Activated naive CD8-positive, alpha-beta T cell treated with anti-CD3 and anti-CD28 coated beads, Interleukin-2, amount 50 U/mL, for 16 hours (primary cell): Measurements from ENCODE around the gene TMEM158.
A peak's percentile ranks its signal among the peaks of the same experiment; 100 is the strongest.

Experiments
- DNase-seq: peaks from one replicate; pipeline ENCODE4 v3.0.0-alpha.2; 2020; ENCODE audit warnings: low read depth, low spot score

The TMEM158 gene

DNA sequence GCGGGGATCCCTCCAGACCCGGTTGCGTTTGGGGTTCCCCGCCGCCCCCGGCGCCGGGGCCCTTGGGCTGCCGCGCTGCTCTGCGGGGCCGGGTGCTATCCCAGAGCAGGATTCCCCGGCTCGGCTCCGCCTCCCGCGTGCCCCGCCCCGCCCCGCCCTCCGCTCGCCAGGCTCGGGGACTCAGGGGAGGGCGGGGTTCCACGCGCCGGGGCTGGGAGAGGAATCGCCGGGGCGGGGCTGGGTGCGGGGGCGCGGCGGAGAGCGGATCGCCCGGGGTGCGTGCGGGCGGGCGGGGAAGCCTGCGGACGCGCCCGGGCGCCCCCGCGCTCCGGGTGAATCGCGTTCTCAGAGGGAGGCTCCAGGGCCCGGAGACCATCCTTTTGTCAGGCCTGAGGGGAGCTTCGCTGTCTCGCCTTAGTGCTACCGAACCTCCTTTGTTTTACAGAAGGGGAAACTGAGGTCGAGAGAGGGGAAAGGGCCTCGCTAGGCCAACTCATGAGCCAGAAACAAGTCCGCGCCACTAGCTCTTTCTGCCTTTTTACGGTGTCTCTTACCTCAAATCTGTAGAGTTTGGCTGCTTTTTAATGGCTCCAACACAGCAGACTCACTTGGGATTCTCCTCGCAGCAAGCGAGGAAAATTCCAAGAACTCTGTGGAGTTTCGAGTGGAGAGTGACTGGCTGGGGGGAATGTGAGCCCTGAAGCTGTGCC lies at the start of gene TMEM158:
TMEM158 (minus strand) TSS at position 82 of the 710 bp plus-strand sequence. CDS start 260 bp downstream, outside the sequence.
- peak; percentile 51 for DNase-seq

DNA sequence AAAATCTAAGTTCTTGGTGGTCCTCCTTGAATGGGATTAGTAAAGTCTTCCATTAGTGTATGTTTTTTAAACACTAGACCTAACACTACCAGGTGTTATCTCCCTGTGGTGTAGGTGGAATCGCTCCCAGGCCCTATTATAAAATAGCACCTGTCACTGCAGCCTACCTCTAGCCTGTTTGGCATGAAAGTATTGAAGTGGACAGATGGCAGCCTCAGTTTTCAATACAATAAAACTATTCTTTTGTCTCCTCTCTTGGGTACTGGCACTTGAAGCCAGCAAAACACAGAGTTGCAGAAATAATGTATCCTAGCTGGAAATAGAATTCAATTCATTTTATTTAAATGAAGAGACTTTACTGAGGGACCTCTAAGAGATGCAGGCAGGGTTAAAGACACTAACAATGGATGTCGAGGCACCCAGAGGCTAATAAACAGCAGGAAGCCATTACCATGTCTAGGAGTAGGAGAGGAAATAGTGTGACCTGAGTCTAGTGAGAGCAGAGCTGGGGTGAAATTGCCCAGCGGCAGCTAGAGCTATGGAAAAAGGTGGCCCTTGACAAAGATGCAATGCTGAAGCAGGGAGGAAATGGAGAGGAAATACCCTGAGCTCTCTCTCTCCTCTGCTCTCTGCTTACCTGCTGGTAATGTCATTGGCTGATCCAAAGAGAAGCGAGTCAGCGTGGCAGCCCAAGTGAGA lies 49.1 kb upstream of the TMEM158 start:
- no peak for DNase-seq

DNA sequence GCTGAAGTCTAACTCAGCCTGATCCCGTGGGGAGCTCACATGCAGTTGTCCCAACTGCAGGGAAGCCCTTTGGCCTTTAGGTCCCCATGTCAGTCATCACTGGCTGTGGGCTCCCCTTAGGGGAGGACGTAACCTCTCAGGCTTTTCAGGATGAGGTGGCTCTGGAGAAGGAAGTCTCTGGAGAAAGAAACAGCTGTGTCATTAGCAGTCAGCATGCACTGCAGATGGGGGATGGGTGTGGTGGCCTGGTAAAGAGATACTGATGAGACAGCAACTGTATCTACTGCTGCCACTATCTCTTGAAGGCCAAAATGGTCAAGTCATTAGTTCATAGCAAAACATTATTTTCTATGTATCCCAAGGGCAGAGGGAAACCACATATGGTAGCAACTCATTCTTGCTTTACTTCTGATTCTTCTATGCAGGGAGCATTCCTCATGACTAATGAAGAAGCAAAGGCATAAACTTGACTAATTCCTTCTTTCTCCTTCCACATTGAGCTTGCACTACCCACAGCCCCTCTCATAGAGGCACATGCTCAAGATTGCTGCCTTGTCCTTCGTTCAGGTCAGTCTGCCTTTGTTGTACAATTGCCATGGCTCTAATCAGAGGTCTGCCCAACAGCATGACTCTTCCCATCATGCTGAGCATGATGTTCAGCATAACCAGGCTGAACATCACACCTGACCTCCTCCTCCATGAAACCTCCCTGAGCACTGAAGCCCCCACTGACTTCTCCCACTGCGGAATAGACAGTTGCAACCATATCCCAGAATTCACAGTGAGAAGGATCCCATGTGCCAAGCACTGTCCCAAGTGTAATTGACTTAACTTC lies 47.8 kb upstream of the TMEM158 start:
- DNase-seq: no peak

DNA sequence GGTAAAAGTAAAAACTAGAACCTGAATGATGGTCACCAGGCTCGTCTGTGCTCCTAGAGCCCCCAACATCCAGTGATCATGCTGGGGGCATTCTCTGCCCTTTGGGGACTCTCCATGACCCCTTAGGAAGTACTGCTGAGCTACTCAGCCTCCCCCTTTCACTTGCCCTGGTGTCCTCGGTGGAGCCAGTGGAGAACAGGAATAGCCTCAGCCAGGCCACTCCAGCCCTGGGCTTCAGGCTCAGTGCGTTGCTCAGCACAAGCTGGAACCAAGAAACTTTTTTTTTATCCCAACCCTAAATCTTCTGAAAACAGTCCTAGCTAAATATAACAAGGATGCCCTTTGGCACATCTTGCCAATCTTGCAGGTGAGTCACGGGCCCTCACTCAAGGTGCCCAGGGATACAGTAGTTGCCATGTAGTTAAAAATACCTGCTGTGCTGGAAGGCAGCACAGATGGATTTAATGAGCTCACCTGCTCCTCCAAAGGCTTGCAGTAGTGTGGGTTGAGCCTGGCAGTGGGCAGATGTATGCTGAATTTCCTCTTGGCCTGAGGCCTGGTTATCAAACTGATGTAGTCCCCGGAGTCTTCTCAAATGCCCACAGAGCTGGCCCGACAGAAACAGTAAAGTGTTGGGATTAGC lies 46.9 kb upstream of the TMEM158 start:
- DNase-seq: no peak

DNA sequence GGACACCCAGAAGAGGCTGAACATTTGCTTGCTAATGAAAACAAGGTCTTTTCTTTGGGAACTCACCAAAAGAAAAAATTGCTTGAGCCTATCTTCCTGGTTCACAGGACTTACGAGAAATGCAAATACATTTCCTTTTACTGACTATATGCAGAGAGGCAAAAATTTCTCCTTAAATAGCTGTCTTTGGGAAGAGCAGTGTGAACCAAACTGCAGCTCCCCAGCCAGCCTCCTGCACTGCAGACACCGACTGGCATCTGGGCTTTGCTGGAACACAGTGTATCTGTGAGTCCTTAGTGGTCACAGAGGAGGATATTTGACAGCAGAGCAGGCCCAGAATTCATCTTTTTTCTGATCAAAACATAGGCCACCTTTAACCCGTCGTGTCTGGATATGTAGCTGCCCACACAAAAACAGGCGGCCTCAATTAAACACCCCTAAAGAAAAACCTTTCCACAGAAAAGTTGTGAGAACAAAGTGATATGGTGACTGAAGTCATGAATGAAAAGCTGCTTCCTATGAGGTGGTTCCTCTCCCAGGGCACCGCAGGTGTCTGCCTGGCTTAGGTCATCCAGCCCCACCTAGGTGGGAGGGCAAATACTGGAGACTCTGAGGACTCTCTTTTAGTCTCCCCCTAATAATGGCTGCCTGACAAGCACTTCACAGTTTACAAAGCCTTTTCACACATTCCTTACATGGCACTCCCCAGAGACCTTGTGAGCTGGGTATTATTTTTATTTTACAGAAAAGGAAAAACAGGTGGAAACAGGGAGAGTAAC lies 46.1 kb upstream of the TMEM158 start:
- no peak for DNase-seq

DNA sequence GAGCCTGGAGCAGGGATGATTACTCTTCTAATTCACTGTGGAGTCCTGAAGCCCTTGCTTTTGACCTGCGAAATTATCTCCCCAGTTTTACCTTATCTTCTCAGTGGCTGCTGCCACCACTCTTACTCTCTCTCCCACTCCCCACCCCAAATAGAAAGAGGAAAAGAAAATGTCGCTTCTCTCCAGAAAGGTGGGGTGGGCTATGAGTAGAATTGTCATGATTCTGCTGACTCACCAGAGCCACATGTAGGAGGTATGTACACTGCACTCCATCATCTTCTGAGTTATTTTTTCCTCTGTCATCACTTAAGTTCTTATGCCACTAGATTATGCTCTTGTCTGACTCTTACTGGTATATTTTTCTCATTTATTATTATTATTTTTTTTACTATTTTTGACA lies 43.9 kb upstream of the TMEM158 start:
- no peak for DNase-seq

DNA sequence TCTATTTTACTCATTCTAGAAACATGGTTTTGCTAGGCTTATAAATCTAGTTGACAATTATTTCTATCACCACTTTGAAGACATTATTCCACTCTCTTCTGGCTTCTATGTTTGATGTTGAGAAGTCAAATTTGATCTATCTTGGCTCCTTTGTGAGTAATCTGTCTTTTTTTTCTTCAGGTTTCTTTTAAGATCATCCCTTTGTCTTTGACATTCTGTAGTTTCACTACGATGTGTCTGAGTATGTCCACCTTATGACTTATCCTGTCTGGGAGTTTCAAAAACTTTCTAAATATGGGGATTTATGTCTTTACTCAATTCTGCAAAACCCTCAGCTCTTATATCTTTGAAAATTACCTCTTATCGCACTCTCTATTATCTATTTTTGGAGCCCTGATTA lies 41.0 kb upstream of the TMEM158 start:
- no peak for DNase-seq

DNA sequence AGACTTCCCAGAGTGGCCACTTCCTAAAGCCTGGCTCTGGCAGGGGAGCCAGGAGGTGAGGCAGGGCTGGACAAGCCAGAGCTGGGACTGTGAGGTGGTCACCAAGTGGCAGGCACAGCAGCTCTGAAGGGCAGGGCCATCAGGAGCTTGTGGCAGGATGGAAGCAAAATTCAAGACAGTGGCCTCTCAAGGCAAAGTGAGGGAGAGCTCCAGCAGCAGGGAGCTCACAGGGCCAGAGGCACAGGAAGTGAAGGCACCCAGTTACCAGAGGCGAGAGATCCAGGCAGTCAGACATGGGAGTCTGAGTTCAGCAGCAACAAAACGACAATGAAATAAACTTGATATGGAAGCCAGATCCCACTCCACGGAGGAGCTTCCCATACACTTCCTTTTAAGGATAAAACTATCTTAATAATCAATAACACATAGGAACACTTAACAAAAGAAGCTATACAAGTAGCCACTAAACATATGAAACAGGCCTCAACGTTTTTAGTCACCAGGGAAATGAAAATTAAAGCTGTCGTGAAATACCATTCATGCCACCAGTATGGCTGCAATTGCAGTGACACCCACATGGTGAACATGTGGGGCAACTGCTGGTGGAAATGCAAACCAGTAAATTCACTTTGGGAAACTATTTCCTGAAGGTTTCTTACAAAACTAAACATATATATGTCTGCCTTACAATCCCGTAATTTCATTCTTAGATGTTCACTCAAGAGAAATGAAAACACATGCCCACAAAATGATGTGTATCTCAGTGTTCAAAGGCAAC lies 35.4 kb upstream of the TMEM158 start:
- DNase-seq: no peak

DNA sequence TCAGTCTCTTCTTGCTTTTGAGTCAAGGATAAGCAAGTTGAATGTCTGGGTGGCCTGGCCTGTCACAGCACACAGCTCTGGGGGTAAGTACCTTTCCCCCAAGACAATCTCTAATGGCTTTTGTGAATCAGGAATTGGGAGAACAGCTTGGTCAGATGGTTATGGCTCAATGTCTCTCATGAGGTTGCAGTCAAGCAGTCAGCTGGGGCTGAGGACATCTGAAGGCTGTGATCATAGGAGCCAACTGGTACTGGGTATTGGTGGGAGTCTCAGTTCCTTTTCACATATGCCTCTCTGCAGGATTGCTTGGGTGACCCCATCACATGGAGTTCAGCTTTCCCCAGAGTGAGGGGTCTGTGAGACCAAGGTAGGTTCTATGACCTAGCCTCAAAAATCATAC lies 33.0 kb upstream of the TMEM158 start:
- no peak for DNase-seq

DNA sequence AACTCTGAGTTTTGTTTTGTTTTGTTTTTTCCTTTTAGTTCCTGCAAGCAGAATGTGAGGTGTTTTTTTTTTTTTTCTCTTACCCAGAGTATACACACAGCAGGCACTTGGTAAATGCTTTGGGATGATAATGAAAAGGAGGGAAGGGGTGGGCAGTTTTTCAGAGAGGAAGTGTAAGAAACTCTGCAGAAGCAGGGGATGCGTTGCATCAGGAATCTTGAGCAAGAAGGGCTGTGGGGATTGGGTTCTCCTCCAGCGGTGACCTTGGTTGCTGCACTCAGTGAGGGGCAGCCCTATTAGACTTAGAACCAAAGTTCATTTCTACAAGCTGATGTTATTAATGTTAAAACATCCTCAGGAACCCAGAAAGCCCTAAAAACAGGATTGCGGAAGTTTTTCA lies 32.2 kb upstream of the TMEM158 start:
- no peak for DNase-seq

DNA sequence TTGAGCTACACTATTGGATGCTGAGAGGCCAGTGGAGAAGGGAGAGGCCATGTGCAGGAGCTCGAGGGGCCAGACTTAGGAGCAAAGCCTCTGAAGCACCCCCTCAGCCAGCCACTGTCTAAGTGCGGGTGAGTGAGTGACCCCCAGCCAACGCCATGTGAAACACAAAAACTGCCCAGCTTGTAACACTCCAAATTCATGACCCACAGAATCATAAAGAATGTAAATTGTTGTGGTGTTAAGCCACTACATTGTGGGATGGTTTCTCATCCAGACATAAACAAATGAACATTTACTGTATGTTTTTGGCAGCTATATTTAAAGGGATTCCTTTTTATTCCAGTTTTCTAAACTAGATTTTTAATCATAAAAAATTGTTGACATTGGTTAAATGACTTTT lies 27.2 kb upstream of the TMEM158 start:
- no peak for DNase-seq

DNA sequence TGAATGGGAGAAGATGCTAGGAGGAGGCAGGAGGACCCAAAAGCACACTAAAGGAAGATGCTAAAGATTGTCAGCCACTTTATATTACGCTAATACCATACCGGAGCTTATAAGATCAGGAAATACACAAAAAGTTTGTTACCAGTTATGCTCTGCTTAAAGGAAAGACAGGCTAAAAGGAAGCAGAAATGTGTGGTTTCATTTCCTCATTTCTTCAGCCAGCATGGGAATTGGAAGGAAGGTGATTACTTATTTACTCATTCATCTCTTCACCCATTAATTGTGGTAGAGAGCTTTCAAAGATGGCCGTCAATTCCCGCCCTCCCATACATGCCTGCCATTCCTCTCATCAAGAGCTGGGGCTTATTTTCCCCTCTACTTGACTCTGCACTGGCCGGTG lies 26.7 kb upstream of the TMEM158 start:
- no peak for DNase-seq

DNA sequence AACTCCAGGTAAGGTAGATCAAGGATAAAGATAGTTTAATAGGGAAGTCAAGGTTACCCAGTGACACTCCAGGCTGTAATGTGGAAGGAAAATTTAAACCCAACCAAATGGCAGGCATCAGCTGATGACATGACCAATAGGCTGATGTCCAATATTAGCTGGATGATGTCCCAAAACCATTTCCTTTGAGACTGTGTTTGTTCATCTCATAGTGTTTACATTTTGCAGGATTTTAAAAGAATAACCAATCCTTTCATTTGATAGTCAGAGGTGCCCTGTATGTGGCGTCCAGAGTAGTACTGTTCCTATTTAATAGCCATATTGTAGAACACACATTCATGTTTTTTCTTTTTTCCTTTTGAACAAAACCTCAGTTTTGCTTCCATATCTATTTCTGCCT lies 23.3 kb upstream of the TMEM158 start:
- DNase-seq: no peak

DNA sequence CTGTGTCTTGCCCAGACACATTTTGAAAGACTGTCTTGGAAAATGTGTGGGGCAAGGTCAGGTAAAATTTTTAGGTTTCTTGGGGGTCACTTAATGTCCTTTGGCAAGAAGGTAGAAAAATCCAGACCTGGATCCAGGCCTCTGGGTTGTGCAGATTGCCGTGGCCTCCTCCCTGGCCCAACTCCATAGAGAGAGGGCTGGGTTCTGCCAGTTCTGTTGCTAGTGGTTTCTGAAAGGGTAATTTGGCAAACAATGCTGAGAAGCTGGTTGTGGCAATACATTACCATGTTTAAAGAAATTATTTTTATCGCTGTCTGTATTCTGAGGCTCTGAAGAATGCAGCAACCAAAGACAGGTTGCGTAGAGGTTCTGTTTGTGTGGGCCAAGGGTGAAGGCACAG lies 20.2 kb upstream of the TMEM158 start:
- DNase-seq: no peak

DNA sequence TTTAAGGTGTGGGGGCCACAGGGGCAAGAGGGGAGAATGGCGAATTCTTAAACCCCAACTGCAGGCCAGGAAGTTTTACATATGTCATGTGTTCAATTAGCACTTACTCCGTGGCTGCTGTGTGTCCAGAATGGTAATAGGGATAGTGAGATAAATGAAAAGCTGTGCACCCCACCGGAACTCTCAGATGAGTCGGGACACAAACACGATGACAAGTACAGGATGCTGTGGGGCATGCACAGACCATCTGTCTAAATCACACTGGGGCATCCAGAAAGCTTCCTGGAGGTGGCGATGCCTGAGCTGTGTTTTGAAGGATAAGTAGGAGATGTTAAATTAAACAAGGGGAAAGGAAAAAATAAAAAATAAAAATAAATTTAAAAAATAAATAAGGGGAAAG lies 18.3 kb upstream of the TMEM158 start:
- DNase-seq: no peak

DNA sequence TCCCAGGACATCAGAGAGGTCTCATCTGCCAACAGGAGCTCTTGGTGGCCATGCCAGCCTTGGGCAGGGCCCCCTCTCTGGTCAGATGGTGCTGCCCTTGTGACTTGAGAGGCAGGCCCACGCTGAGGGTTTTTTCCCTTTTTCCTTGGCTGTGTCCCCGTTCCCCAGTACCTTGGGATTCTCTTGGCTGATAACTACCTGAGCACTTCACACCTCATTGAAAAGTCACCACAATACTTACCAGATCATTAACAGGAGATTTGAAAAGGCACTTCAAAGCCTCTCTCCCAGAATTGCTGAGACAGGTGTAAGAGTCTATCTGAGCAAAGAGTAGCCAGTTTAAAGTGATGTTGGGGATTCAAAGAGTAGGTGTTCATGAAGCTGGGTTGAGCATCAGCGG lies 15.1 kb upstream of the TMEM158 start:
- DNase-seq: no peak

DNA sequence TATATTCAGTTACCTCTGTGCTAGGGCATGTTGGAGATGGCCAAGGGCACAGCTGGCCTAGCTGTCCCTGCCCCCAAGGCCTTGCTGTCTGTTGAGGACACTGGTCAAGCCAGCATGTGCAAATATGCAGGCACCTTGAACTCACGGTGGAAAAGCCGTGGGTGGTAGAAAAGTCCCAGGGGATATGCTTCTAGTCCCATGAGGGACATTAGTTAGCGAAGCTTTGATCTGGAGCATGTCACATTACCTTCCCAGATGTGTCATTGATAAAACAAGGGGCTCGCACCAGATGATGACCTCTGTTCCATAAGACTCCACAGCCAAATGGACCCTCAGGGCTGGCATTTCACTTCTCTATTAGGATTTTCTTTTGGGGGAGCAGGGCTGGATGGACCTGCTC lies 14.2 kb upstream of the TMEM158 start:
- DNase-seq: no peak

DNA sequence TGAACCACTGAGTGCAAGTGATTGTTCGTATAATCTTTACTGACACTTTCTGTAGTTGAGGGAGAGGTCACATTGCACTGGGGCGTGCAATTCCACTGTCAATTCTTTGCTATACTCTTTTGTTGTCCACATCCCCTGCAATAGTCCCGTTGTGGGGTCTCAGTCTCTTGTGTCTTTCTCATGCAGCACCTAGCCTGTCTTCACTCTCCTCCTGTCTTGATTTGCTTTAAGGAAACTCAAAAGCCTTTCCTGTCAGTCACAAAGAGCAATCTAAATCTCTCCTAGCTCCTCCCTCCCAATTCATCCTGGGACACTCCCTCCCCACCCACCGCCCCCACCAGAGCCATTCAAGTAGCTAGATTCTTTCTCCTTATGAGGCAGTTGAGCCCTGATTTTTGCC lies 13.2 kb upstream of the TMEM158 start:
- no peak for DNase-seq

DNA sequence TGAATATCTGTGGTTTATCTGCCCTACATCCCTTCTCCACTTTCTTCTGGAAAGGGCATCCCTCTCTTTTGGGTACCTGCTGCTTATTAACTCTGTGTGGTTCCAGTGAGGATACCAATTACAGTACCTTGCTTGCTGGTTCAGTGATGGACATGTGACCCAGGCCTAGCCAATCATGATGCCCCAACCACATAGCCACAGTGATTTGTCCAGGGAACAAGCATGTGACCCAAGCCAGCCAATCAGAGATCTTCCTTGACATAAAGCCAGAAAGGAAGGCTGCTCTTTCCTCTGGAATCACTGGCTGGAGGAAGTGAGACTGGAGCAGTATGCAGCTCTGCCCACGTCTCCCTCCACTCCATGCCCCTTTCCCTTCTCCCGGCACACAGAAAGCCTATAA lies 10.9 kb upstream of the TMEM158 start:
- DNase-seq: no peak

DNA sequence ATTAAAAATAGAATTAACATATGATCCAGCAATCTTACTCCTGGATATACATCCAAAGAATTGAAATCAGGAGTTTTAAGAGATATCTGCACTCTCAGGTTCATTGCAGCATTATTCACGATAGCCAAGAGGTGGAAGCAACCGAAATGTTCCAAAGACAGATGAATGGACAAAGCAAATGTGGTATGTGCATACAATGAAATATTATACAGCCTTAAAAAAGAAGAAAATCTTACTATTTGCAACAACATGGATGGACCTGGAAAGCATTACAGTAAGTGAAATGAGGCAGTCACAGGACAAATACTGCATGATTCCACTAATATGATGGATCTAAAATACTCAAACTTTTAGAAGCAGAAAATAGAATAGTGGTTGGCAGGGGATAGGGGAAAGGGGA lies 9.3 kb upstream of the TMEM158 start:
- DNase-seq: no peak

DNA sequence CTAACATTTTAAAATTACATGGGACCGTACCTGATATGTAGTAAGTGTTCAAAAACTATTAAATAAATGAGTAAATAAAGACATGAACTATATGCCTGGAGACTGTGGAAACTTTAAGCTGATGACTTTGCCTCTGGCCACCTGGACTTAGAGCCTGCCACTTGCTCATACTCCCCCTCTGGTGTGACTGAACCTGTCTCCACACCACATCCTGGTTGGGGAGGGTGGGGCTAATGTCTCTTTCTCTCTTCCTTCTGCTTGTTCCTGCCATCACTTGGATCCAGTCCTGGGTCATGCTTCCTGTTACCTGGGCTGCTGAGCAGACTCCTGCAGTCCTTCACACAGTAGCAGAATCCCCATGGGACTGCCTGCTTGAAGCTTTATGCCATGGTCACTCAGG lies 8.2 kb upstream of the TMEM158 start:
- DNase-seq: no peak
